ENCODE results near the gene PDCD1. TPM values are rescaled to one million over a fixed set of nuclear protein-coding genes. Genes with fewer than 3 reads are reported as not detected.

PDCD1 gene
- polyA plus RNA-seq, 1 donor (not counting 4 experiments of a cell fraction or from before 2014, with no cell fraction given): not detected

GRCh38 chr2:241844066-241844728 is 14.5 kb downstream of the PDCD1 start:
- H3K79me2 ChIP-seq (ENCODE audit: control insufficient read depth, insufficient read depth, low read length): no peaks in the 10 kb centered on the region
- H3K9ac ChIP-seq (ENCODE audit: control insufficient read depth, extremely low read depth, insufficient read depth, low read length): no peak overlapping the region
- H3K9me1 ChIP-seq (ENCODE audit: control insufficient read depth, extremely low read depth, insufficient read depth, low read length): no peaks in the 10 kb centered on the region
- peak overlapping the region; percentile 14 to 33 (median 18) for H3K4me3 ChIP-seq (ENCODE audit: control insufficient read depth in 2 of 3, extremely low read depth in 1 of 3, insufficient read depth in 2 of 3, low read depth in 1 of 3, low read length in 3 of 3)
- no peaks in the 10 kb centered on the region for H3K4me1 ChIP-seq (ENCODE audit: control insufficient read depth, extremely low read depth, insufficient read depth, low read length)
- H3K27me3 ChIP-seq (ENCODE audit: control insufficient read depth, extremely low read depth, insufficient read depth, low read length): peaks cover 32% of the 10 kb centered on the region
- peaks cover 3% of the 10 kb centered on the region for H4K20me1 ChIP-seq (ENCODE audit: control insufficient read depth, extremely low read depth, insufficient read depth, low read length)
- dilution Hi-C loops (cut with MboI; ENCODE audit: extremely low pct_ligation_motif_present, low sequenced_read_pairs): no loop called here
- no peak for FAIRE-seq
- no peak overlapping the region for H2AFZ ChIP-seq (ENCODE audit: control insufficient read depth, low read length)
- no peaks in the 10 kb centered on the region for H3K9me3 ChIP-seq (ENCODE audit: control insufficient read depth, low read depth, low read length)
- TF ChIP-seq CTCF (optimal IDR thresholded peaks at IDR 0.05 in 1 of 3, IDR thresholded peaks at IDR 0.05 in 1 of 3, conservative IDR thresholded peaks at IDR 0.05 in 1 of 3; ENCODE audit: extremely low read depth in 1 of 3, insufficient read depth in 2 of 3, low read length in 3 of 3) (peak in 1 of 3 experiments; percentile 29), EZH2 (IDR thresholded peaks at IDR 0.05; ENCODE audit: low read length) (peak; percentile 11)
- peak overlapping the region; percentile 62 for H3K4me2 ChIP-seq (ENCODE audit: control insufficient read depth, extremely low read depth, insufficient read depth, low read depth, low read length)
- no peak overlapping the region for H3K27ac ChIP-seq (ENCODE audit: control insufficient read depth, insufficient read depth, low read length)
- no peak for DNase-seq (ENCODE audit: low read depth, low spot score)
- no peaks in the 10 kb centered on the region for H3K36me3 ChIP-seq (ENCODE audit: control insufficient read depth in 2 of 2, extremely low read depth in 1 of 2, insufficient read depth in 2 of 2, low read length in 2 of 2)

- peaks cover 3% of the 10 kb centered on the region for H4K20me1 ChIP-seq (ENCODE audit: control insufficient read depth, extremely low read depth, insufficient read depth, low read length)
- no peak overlapping the region for H3K27ac ChIP-seq (ENCODE audit: control insufficient read depth, insufficient read depth, low read length)
- no peaks in the 10 kb centered on the region for H3K9me1 ChIP-seq (ENCODE audit: control insufficient read depth, extremely low read depth, insufficient read depth, low read length)
- H3K27me3 ChIP-seq (ENCODE audit: control insufficient read depth, extremely low read depth, insufficient read depth, low read length): peaks cover 32% of the 10 kb centered on the region
- FAIRE-seq: no peak
- no peaks in the 10 kb centered on the region for H3K79me2 ChIP-seq (ENCODE audit: control insufficient read depth, insufficient read depth, low read length)
- dilution Hi-C loops (cut with MboI; ENCODE audit: extremely low pct_ligation_motif_present, low sequenced_read_pairs): no loop called here
- DNase-seq (ENCODE audit: low read depth, low spot score): no peak
- H3K9me3 ChIP-seq (ENCODE audit: control insufficient read depth, low read depth, low read length): no peaks in the 10 kb centered on the region
- TF ChIP-seq CTCF (optimal IDR thresholded peaks at IDR 0.05 in 1 of 3, IDR thresholded peaks at IDR 0.05 in 1 of 3, conservative IDR thresholded peaks at IDR 0.05 in 1 of 3; ENCODE audit: extremely low read depth in 1 of 3, insufficient read depth in 2 of 3, low read length in 3 of 3): no peak
- TF ChIP-seq EZH2 (IDR thresholded peaks at IDR 0.05; ENCODE audit: low read length): no peak
- no peak overlapping the region for H2AFZ ChIP-seq (ENCODE audit: control insufficient read depth, low read length)
- no peak overlapping the region for H3K4me3 ChIP-seq (ENCODE audit: control insufficient read depth in 2 of 3, extremely low read depth in 1 of 3, insufficient read depth in 2 of 3, low read depth in 1 of 3, low read length in 3 of 3)
- no peak overlapping the region for H3K4me2 ChIP-seq (ENCODE audit: control insufficient read depth, extremely low read depth, insufficient read depth, low read depth, low read length)
- no peaks in the 10 kb centered on the region for H3K4me1 ChIP-seq (ENCODE audit: control insufficient read depth, extremely low read depth, insufficient read depth, low read length)
- no peak overlapping the region for H3K9ac ChIP-seq (ENCODE audit: control insufficient read depth, extremely low read depth, insufficient read depth, low read length)
- H3K36me3 ChIP-seq (ENCODE audit: control insufficient read depth in 2 of 2, extremely low read depth in 1 of 2, insufficient read depth in 2 of 2, low read length in 2 of 2): no peaks in the 10 kb centered on the region
Measured at GRCh38 chr2:241843321-241844065, 15.2 kb downstream of the PDCD1 start.

Measured in keratinocyte (primary cell).